ENCODE data around the gene ZBTB7C. TPM values are rescaled to one million over a fixed set of nuclear protein-coding genes. Genes with fewer than 3 reads are reported as not detected.

ZBTB7C gene
- total and polyA plus RNA-seq, 2 of the 4 experiments (the other 2 are of a cell fraction): not detected

DNA sequence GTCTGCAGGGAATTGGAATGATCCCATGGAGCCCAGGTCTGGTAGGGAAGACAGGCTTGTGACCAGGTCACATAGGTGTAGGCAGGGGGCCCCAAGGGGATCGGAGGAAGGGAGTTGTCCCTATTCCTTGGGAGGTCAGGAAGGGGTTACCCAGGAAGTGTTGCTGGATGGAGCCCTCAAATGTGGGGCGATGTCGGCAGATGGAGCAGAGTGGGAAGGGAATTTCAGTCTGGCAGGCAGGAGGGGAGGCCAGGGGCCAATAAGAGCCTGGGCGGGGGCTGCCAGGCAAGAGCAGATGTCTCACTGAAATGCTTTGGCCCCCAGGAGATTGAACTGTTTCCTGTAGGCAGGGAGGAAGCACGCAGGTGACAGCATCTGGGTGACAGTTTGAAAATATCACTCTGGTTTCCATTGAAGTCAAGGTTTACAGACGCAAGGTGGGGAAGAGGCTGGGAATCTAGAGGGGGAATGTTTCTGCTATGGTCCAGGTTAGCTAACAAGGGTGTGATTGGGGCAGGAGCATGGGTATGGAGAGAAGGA lies 397.2 kb downstream of the ZBTB7C start:
- Histone ChIP-seq H3K18ac (ENCODE audit: low read depth, low read length) (no peak overlapping the region), H3K4ac (ENCODE audit: low read depth, low read length) (no peak overlapping the region), H4K8ac (ENCODE audit: low read depth in 2 of 2, low read length in 2 of 2) (no peak overlapping the region), H3K4me3 (ENCODE audit: insufficient read depth, low read depth, low read length) (no peak overlapping the region), H2AK5ac (ENCODE audit: low read depth, low read length) (no peak overlapping the region), H3K23ac (ENCODE audit: low read depth, low read length) (no peak overlapping the region), H3K79me1 (ENCODE audit: low read depth in 1 of 2, low read length in 2 of 2) (no peaks in the 10 kb centered on the region), H2AFZ (replicated peaks; ENCODE audit: low read length, poor library complexity) (no peak overlapping the region), H3K4me2 (ENCODE audit: low read depth, low read length) (no peak overlapping the region), H3K27ac (ENCODE audit: insufficient read depth, low read length) (no peak overlapping the region), H2BK120ac (ENCODE audit: low read depth, low read length) (no peak overlapping the region), H3K27me3 (ENCODE audit: control insufficient read depth, insufficient read depth, low read length) (peaks cover 34% of the 10 kb centered on the region), H3K9me1 (ENCODE audit: insufficient read depth, low read length) (0 out of 2 replicates have a peak, but pooled peaks cover 2% of the 10 kb centered on the region), H3K4me1 (ENCODE audit: control insufficient read depth, insufficient read depth, low read length) (no peaks in the 10 kb centered on the region), H2BK15ac (ENCODE audit: low read depth, low read length) (no peak overlapping the region), H3K14ac (replicated peaks; ENCODE audit: low read depth, low read length) (no peak overlapping the region), H2BK20ac (ENCODE audit: low read depth, low read length) (no peak overlapping the region), H3K9me3 (ENCODE audit: control insufficient read depth, insufficient read depth, low read length) (no peaks in the 10 kb centered on the region), H4K5ac (ENCODE audit: low read depth, low read length) (no peak overlapping the region), H4K20me1 (ENCODE audit: insufficient read depth, low read length) (no peaks in the 10 kb centered on the region), H2AK9ac (replicated peaks; ENCODE audit: low read depth, low read length, poor library complexity) (no peak overlapping the region), H4K91ac (ENCODE audit: insufficient read depth, low read depth, low read length) (no peak overlapping the region), H3K36me3 (ENCODE audit: control insufficient read depth, insufficient read depth, low read length) (no peaks in the 10 kb centered on the region), H2BK5ac (ENCODE audit: low read depth, low read length, poor library complexity, severe bottlenecking) (no peak overlapping the region), H3K56ac (ENCODE audit: extremely low read depth, insufficient read depth, low read length) (no peak overlapping the region), H3K9ac (ENCODE audit: low read depth, low read length) (no peak overlapping the region)
- no TSS peak for BruUV-seq (replicated peaks)
- no peak for ATAC-seq (ENCODE audit: low read depth)
- TF ChIP-seq SMC3 (IDR thresholded peaks at IDR 0.05; ENCODE audit: low read depth, low read length) (no peak), POLR2A (IDR thresholded peaks at IDR 0.05; ENCODE audit: low read depth, low read length) (no peak), MAZ (IDR thresholded peaks at IDR 0.05; ENCODE audit: borderline replicate concordance, low read depth, low read length) (no peak), MAFK (IDR thresholded peaks at IDR 0.05; ENCODE audit: low read depth, low read length) (no peak), RAD21 (IDR thresholded peaks at IDR 0.05; ENCODE audit: low read length) (no peak), NFE2L2 (IDR thresholded peaks at IDR 0.05; ENCODE audit: low read depth, low read length) (no peak)
- dilution Hi-C loops (cut with HindIII; ENCODE audit: low sequenced_read_pairs, unreplicated experiment): no loop called here
- ChIA-PET CTCF (interaction anchor here (0.6 kb wide), 1 partner anchor 42 kb away, joined by 3 read pairs; no protein-coding TSS in a partner anchor), POLR2A (ENCODE audit: unreplicated experiment) (no interaction called here)
- DNase-seq: no peak
- intact Hi-C loops (cut with micrococcal nuclease): loop anchor here (10.0 kb wide), 1 partner anchor 63 kb away; no protein-coding TSS in a partner anchor
- 23% methylated on average over 6 of the region's 6 CpGs; no CpG with 5 or more reads in 1 of the 2 experiments for WGBS, 2 experiments (ENCODE audit: extremely low coverage in 2 of 2, insufficient read length in 1 of 2)
- in situ Hi-C loops (cut with MboI; ENCODE audit: low sequenced_read_pairs): no loop called here
